Measurements from ENCODE around the gene ADAMTS3. TPM values are rescaled to one million over a fixed set of nuclear protein-coding genes. Genes with fewer than 3 reads are reported as not detected.

The ADAMTS3 gene
- total RNA-seq, 1 donor from 2014 or later: 20.4 TPM

DNA sequence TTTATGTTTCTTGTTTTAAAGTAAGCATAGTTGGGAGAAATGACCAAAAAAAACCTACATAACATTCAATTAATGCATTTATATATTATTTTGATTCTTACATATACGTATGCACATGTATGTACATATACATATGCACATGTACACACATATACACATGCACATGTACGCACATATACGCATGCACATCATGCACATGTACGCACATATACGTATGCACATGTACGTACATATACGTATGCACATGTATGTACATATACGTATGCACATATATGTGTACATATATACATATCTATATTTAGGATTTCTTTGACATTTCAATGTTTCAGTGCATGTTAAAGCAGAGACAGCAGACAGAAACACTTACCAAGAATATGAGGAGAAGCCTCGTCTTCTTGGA, 263.4 kb downstream of the ADAMTS3 start:
- no peak for DNase-seq (ENCODE audit: low spot score in 2 of 2)
- no peak for FAIRE-seq

DNA sequence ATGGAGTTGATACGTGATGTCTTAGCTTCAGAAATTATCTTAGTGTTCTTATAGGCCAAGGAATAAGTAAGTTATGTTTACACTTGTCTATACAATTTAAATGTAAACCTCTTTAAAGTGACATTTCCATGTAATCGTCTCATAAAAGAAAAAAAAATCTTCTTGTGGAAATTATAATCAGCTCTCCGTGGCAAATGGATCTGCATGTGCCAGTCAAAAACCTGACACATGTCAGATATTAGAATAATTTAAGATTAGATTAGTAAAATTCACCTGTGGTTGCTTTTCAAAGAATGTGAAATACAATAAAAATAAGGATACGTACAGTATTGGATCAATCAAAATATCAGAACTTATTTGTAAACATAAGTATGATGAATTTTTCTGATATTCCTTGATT, 263.9 kb downstream of the ADAMTS3 start:
- FAIRE-seq: no peak
- DNase-seq (ENCODE audit: low spot score in 2 of 2): no peak

DNA sequence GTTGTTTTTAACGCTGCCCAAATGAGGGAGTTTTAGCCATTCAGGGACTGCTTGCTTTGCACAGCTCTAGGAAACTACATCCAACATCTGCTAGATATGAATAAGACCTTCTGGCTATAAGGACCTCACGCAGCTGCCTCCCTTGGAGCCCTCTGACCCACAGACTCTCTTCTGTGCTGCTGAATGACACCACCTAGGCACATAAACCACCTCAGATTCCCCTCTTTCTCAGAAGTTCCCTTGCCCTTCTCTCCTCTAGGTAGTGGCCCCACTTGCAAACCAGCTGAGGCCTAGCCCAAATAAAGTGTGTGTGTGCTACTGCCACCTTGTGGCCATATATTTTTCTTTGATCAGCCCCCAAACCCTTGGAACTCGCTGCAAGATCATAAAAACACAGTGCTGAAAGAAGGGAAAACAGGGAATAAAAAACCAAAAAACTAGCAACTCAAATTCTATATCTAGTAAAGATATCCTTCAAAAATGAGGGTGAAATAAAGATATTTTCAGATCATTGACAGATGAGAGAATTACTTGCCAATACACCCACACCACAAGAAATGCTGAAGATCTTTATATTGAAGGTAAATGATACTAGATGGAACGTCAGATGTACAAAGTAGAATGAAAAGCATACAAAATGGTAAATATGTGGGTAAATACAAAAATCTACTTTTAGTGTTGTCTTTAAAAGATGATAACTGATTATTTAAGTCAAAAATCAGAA, 265.9 kb downstream of the ADAMTS3 start:
- no peak for DNase-seq (ENCODE audit: low spot score in 2 of 2)
- no peak for FAIRE-seq

DNA sequence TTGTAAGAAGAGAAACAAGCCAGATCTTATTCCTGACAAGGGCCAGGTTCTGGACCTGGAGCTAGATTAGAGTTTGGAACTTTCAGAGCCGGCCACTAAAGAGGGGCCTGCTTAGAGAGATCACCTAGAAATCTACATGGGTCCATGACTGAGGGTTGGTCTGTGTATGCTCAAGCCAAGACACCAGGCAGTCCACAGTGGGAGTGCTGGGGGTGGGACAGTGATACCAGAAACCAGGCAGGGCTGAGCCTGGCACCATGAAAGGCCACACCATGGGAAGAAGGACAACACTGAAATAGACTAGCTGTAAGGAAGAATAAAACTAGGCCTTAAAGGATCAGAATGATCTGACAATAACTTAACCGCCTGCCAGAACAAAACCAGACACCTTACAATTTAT, 267.3 kb downstream of the ADAMTS3 start:
- DNase-seq (ENCODE audit: low spot score in 2 of 2) (no peak), FAIRE-seq (no peak)

DNA sequence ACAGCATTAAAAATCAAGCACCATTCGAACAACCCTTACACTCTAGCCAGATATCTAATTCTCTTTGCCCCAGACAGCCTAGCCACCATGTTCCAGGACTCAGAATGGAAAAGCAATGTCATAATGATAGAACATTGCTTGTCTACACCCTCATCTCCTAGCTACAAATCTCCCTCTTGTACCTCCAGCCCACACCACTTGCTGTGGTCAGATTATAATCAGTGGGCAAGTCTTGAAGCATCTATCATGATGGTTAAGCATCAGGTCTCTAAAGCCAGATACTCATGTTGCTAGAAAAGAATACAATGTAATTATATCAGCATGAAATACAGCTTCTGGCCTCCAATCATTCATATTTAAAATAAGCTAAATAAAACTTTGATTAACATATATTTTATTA, 268.9 kb downstream of the ADAMTS3 start:
- FAIRE-seq: no peak

GRCh38 chr4:72295966-72296557, 273.0 kb downstream of the ADAMTS3 start:
- DNase-seq (ENCODE audit: low spot score in 2 of 2): peak in 1 of 2 donors; percentile 5
- no peak for FAIRE-seq

More for the DNA sequence above, 268.9 kb downstream of the ADAMTS3 start:
- no peak for DNase-seq (ENCODE audit: low spot score in 2 of 2)

GRCh38 chr4:72290737-72291136, 278.3 kb downstream of the ADAMTS3 start:
- no peak for DNase-seq (ENCODE audit: low spot score in 2 of 2)
- no peak for FAIRE-seq

- FAIRE-seq: no peak
Observed at GRCh38 chr4:72286910-72287309, 282.1 kb downstream of the ADAMTS3 start.

DNA sequence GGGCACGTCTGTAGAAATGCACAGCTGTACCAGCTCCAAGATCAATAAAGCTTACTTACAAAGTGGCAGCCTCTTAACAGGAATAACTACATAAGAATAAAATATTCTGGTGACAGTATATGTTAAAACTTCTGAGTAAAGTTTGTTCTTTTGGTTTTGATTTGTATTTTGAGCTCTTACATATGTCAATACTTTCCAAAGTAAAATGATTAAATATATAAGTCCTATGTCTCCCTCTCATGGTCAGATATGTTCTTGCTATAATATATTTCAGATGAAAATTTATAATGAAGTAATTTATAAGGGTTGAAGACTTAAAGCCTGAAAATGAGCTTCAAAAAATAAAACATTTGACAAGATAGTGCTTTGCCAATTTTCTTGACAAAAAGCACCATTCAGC, 282.8 kb downstream of the ADAMTS3 start:
- DNase-seq (ENCODE audit: low spot score in 2 of 2) (no peak), FAIRE-seq (peak; percentile 13)

More at GRCh38 chr4:72286910-72287309, 282.1 kb downstream of the ADAMTS3 start:
- DNase-seq (ENCODE audit: low spot score in 2 of 2): no peak

DNA sequence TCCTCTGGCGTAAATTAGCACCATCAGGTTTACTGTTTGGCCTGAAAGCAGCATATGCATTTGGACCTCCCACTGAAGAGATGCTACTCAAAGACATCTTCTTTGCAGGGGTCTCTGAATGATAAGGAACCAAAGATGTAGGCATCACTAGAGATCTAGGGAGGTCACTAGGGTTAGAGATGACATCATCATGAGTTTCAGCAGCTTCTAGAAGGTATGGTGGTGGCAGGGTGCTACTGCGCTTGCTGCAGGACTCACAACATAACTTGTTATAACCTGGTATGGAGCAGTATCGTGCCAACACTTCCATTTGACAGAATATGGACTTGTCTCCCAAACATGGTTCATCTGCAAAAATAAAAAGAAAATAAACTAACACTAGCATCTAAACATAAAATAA, 285.7 kb downstream of the ADAMTS3 start:
- no peak for DNase-seq (ENCODE audit: low spot score in 2 of 2)

GRCh38 chr4:72280252-72280651, 288.8 kb downstream of the ADAMTS3 start:
- DNase-seq (ENCODE audit: low spot score in 2 of 2) (no peak), FAIRE-seq (no peak)

More for the DNA sequence above, 285.7 kb downstream of the ADAMTS3 start:
- FAIRE-seq: no peak

DNA sequence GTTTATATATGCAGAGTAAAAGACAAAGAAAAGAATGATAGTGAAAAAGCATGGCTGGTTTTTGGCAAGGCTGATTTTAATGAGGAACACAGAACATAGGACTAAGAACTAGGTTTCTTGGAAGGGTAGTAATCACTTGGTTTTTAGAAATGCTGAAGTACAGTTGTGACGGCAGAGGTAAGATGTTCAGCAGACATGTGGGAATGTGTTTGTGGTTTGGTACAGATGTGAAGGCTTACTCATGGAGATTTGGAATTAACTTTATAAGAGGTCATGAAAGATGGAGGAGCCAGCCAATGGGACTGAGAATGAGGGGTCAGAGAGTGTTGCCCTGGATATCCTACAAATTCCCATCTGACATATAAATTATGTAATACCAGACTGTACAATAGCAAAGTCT, 293.6 kb downstream of the ADAMTS3 start:
- FAIRE-seq (no peak), DNase-seq (ENCODE audit: low spot score in 2 of 2) (no peak)

DNA sequence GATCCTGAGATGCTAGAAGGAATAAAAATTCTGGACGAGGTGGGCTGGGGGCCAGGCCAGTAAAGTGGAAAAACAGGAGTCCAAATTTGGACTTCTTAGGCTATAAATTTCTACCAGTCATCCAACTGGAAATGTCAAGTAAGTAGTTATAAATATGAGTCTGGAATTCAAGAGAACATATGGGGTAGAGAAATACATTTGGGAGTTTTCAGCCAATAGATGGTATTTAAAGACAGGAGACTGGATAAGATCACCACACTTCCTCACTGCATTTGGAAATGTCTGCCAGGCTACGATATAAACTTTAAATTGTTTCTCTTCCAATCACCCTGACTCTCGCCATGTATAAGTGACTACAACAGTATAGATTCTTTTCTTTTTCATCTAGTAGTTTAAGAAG, 294.8 kb downstream of the ADAMTS3 start:
- FAIRE-seq (no peak), DNase-seq (ENCODE audit: low spot score in 2 of 2) (no peak)

DNA sequence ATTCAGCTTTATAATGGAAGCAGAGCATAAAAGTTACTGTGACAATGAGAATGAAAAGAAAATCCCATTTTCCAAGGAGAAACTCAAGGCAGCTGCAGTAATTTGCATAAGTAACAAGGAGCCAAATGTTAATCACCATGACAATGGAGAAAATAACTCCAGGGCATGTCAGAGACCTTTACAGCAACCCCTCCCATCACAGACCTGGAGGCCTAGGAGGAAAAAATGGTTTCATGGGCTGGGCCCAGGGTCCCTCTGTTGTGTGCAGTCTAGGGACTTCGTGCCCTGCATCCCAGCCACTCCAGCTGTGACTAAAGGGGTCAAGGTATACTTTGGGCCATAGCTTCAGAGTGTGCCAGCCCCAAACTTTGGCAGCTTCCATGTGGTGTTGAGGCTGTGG, 313.8 kb downstream of the ADAMTS3 start:
- FAIRE-seq: no peak
- no peak for DNase-seq (ENCODE audit: low spot score in 2 of 2)

DNA sequence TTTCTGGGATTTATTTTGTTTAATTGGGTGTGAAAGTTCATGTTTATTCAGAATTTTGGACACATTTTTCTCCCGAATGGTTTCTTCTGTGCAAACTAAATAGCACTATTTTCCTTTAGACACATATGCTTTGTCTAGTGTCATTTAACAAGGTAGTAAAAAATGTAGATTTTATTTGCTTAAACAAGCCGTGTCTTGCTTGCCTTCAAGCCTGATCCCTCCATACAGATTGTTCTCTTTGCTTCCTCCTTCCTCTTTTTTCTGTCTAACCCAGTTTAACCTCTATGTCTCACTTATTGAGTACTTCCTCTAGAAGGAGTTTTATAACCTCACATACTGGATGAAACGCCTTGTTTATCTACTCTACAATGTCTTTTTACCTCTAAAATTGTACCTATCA, 325.4 kb downstream of the ADAMTS3 start:
- FAIRE-seq (no peak), DNase-seq (ENCODE audit: low spot score in 2 of 2) (no peak)

DNA sequence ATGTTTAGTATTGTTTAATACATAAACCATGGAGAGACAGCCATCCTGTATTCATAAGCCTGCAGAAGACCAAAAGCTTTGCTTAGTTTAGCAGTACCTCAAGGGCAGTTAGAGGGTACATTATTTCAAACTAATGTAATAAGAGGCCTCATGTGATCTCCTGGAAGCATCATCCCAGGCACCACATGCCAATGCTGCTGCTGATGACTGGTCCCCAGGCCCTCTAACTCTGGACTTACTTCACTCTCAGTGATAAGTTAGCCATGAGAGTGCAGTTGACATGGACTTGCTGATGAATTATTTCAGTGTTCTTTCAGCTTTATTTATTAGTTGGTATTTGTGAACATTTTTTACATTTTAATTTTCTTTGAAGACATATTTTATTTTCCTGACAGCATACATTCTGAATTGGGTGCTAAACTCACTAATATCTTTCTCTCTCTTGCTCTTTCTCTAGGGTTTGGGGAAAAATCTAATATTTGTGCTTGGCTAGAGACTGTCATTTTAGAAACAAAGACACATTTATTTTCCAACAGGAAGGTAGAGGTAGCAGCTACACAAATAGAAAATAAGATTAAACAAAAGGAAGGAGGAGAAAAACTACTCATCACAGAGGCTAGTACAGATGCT, 329.4 kb downstream of the ADAMTS3 start:
- no peak for FAIRE-seq
- DNase-seq (ENCODE audit: low spot score in 2 of 2): no peak

Data from frontal cortex (tissue), 4 donors.